NCI-H226 (cell line): ENCODE measurements around the gene MYOZ2.
A peak's percentile ranks its signal among the peaks of the same experiment; 100 is the strongest.

Experiments
- DNase-seq: peaks from one replicate; pipeline ENCODE4 v3.0.0-alpha.2; 2015

Gene MYOZ2

DNA sequence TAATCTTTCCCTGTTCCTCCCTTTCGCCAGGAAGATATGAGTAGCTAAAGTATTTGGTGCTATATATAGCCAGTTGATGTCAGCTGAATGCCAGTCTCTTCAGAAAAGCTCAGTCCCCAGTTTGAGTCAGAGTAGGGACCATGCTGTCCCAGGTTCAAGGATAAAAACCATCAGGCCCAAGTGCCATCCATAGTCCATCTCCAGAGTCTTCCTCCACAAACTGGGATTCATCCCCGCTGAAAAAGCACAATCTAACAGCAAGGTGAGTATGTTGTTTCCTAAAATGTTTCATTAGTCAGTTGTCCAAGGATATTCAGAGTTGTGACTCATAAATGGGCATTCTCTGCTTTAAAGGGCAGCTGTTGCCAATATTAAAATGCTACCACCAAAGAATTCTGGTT, at the start of gene MYOZ2:
MYOZ2 (plus strand) TSS at position 112 of the 401 bp plus-strand sequence. CDS start 694 bp downstream, outside the sequence.
- peak; percentile 42 for DNase-seq

DNA sequence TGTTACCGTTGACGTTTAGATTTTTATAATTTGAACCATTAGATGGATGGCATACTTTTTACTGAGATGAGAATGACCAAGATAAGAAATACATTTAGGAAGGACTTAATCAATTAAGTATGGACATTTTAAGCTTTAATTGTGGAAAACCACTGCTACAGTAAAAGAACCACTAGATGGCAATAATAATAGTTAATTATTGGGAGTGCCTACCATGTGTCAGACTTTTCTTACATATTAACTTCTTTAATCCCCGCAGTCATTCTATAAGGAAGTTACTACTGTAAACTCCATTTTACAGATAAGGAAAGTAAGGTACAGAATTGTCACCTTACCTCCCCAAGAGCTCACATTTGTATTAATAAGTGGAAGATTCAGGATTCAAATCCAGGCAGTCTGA, 48.5 kb upstream of the MYOZ2 start:
- DNase-seq, result no peak

DNA sequence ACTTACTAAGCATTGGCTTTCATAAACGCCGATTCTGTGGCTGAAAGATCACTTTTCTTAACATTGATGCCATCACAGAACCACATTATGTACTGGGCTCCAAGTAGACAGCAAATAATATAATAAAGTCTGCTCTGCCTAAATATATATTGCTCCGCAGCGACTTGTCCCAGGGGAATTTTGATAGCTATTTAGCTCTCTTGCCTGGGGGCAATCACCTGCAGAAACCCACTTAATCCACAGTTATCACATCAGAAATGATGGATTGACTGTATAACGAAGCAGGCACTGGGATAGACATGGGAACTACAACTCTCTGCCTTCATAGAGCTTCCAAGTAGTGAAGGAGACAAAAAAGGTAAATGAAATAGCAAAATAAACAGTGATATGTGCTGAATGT, 48.0 kb upstream of the MYOZ2 start:
- no peak for DNase-seq

DNA sequence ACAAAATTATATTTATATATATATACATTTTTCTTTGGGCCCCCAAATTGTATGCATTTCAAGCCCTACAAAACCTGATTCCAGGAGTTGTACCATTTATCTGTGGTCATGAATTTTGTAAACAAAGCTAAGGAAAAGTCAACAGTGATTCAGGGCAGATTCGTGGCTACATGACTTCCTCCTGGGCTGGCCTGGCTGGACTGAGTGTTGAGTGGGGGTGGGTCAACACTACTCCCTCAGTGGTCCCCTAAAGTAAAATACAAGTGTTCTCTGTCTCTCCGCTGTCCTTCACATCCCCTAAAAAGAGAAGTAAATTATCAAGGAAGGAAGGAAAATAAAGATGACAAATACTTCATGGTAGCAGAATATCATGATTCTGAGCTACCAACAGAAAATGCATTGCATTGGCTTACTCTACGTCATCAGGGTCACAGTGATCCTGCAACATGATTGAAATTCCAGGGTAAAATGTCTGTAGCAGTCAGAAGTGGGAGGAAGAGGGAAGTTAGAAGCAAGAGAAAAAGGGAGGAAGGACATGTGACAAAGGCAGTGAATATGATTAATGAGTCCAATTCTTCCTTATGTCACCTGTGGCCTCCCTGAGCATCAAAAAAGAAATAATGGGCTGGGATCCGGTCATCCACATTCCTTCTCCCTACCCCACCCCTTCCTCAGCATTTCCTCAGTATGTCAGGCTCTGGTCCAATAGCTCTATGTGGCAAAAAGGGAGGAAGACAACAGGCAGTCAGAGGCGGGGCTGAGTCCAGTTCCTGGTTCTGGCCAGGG, 42.4 kb upstream of the MYOZ2 start:
- no peak for DNase-seq

DNA sequence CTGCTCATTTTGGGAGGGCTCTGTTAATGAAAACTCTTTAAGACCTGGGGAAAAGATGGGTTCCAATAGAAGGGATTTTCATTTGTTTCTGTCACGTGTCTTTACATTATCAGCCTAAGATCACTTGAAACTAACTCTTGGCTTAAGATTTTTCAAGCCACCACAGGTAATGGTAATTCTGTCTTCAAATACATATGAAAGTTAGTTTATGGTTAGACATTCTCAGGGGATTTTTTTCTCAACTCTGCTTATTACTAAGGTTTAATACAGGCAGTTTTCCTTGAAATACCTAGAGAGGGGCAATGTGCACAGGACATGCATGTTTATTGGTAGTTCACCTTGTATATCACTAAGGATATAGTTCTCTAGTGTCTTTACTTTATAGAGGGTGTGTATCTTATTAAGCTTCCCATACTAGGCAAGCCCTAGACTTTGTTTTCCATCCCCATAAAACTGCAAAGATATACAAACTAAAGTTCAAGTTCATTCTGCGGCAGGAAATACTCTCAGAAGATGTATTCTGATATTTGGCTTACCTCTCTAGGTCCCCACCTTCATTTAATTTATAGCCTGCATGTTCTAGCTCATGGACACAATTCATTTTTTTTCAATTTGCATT, 38.2 kb upstream of the MYOZ2 start:
- DNase-seq, result no peak

DNA sequence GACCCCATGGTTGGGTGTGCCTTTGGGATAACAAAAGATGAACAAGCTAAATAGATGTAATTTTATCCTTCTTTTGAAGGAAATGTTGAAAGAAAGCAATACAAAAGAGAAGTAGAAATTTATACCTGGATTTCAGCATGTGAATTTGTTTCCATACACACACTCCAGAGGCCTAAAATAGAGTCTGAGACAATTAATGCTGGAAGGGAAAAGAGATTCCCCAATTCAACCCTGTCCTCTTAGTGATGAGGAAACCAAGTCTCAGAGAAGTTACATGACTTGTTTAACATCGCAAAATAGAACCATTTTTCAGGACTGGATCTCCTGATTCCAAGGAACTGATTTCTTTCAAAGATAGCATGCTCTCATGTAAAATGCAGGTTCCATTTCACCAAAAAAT, 37.3 kb upstream of the MYOZ2 start:
- DNase-seq, result no peak

DNA sequence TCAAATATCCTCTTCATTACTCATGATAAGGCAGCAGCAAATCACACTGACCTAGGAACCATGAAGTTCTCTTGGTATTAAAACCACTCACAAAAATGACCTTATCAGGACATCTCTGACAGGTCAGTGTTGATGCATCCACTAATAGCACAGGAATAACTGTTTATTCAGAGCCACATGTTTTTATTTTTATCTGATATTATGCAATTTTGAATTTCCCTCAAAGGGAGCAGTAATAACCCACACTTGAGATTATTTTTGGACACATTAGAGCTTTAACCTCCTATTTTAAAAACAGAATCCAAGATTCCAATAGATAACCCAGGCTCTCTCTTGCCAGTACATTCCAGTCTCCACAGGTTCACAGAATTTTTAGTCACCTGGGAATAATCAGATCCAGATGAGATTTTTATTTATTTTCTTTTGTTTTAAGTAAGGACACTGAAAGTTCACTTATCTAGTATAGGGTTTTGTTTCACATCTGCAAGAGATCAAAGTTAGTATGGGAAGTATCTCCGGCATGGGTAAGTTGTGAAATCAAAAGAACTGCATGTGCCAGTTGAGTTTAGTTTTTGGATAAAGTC, 36.3 kb upstream of the MYOZ2 start:
- peak; percentile 59 for DNase-seq

DNA sequence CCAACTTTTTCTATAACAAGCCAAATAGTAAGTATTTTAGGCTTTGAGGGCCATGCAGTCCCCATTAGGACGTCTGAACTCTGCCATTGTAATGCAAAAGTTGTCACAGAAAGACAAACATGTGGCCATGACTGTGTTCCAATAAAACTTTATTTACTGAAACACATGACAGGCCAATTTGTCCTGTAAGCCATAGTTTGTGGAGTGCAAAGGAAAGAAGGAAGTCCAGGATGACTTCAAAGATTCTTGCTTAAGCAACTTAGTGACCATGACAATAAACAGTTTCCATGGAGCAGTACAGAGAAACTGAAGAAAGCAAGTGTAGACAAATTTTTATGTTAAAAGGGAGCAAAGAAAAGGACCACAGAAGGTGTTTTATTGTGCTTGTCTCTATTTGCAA, 35.0 kb upstream of the MYOZ2 start:
- DNase-seq, result no peak

DNA sequence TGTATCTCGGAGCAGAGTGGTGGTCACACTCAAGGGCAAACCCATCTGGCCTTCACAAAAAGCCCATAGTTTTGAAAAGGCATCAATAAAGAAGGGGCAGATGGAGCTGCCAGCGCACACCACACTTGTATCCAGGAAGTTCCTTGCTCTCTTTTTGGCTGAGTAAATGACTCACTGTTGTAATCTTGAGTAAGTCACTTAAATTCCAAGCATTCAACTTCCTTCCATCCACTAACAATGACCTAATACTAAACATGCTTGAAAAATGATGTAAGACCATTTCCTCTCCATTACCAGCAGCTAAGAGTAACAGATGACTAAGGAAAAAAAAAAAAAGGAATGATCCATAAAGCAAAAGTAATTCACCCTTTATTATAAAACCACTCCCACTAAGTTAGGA, 32.4 kb upstream of the MYOZ2 start:
- DNase-seq, result peak; percentile 91

DNA sequence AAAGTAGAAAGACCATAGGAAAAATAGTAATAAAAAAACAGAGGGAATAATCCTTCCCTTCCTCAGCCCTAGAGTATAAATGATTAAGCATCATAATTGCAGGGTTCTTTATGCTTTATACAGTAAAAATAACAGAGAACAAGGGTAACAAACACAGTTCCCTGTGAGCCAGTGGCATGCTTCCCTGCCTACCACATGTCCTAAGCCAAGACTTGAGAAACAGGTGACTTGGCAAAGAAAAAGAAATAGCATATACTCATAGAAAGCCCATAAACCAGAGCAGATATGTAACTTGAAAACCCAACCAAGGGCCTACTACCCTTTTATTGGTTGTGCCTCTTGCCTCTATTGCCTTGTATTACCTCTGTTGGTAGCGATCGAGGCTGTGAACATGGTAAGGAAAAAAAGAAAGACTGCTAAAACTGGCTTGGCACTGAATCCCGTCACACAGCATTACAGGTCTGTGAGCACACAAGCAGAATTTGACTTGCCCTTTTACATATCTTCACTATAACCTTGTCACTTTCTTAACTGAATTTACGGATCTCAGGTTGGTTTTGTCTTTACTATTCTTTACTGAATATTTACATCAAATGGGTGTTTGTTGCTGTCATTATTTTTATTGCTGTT, 30.9 kb upstream of the MYOZ2 start:
- DNase-seq, result no peak

DNA sequence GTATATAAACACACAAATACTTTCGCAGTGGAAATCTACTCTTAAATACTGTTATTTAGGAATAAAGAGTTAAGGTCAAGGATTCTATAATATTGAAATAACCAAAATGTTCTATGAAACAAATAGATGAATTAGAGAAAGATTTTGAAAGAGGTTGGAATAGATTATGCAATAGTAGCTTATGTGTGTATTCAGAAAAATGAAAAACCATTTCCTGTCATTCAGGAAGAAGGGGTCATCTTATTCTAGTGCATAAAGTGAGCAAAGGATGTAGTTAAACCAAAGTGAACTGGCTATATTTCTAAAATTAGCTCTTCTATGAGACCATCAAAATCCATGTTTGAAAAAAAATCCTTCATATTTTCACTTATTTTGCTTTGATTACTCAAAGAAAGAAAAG, 30.0 kb upstream of the MYOZ2 start:
- no peak for DNase-seq

DNA sequence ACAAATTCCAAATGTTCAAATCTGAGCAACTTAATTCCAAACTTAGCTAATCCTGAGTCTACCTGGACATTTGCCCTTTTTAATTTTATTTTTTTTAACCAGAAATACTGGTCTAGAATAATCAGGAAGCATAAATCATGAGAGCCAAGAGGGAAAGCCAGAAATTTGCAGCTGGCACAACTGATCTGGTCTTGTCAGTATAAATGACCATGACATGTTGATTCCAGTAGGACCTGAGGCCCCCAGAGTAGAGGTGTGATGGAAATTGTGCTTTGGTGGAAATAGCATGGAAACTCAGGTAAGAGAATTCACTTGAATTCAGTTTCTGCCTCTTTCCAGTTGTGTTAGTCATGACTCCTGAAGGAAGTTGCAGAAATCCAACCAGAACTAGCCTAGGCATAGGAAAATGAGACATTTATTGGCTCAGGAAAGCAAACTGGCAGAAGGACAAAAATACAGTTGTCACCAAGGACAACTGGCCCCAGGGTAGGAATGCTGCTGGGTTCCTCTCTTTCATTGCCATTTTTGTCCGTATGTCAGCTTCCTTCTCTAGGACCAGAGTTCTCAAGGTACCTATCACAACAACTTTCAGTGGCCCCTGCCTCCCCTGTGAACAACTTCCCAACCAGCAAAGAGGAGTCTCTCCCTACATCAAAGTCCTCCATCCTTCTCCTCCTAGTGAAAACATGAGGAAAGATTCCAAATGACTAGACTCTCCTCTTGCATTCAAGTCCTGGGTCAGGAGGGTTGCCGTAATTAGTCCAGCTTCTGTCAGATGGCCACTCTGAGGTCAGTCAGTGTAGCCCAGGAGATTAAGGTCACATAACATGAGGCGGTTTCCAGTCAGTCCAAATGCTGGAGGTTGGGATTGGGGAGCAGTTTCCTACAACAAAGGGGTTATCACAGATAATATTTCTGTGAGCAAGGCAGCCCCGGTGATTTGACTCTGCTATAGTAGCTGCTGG, 29.3 kb upstream of the MYOZ2 start:
- no peak for DNase-seq

DNA sequence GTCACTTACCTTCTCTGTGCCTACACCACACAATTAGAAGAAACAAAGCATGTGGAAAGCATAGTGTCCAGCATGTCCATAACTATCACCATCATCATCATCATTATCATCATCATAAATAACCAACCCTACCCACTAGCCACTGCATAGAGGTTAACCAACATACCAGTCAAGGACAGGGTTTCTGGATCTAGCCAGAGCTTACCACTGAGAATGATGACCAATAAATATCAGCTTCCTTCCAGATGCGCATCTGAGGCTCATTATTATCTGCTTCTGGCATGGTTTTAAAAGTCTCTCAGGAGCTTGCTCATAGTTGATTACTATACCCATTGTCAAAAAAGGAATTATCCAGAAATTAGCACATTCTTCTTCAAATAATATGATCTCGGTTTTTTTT, 25.5 kb upstream of the MYOZ2 start:
- no peak for DNase-seq

DNA sequence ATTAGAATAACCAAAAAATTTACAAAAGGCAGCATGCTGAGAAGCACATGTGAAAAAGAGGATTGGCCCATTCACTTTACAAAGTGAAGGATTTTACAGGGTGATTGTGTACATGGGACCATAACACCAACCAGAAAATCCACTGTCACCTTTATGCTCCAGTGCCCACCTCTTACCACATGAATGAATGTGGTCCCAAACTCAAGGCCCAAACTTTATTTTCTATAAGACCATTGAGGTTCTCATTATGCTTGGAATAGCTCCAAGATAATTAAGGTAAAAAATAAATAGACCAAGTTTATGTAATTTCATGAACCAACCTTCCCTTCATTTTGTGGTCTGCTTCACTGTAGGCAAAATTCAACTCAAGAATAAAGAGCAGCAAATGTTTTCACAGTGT, 24.3 kb upstream of the MYOZ2 start:
- DNase-seq, result no peak

DNA sequence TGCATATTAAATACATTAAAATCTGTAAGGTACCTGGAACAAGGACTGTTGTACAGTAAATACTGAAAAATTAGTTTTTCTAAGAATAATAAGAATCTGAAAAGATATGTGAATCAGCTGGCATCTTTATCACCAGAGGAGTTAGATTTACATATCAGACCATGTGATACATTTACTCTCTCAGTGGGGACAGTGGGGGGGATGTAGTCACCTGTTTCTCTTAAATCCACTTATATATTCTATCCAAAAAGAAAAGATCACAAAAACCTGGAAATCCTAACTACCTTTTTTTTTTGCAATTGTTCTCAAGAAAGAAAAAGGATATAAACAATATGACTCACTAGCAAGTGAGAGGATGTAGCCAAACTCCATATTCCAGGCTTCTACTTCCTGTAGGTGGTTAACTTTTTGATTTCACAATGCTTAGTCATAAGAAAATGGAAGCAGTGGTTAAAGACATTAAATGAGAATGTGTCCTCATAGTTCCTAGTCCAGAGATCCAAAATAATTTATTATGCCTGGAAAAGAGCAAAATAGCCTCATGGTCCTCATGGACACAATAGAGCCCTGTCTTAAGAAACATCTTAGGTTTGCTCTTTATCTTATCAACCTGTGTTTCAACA, 22.5 kb upstream of the MYOZ2 start:
- peak; percentile 81 for DNase-seq

DNA sequence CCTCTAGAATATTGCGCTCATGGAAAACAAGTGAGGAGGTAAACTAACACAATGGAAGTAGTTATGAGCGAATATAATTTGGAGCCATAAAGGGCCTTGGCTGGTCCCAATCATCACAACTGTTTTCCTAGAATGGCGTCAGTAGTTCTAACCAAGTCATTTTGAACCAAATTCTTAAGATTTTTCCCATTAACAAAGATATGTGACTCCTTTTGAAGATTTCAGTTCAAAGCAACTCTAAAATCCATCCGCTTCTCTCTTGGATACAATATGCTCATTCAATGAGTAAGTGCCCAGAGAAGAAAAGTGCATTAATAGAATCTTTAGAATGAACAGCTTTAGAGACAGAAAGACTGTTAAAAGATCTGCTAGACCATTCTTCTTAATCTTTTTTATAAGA, 19.6 kb upstream of the MYOZ2 start:
- DNase-seq, result no peak

DNA sequence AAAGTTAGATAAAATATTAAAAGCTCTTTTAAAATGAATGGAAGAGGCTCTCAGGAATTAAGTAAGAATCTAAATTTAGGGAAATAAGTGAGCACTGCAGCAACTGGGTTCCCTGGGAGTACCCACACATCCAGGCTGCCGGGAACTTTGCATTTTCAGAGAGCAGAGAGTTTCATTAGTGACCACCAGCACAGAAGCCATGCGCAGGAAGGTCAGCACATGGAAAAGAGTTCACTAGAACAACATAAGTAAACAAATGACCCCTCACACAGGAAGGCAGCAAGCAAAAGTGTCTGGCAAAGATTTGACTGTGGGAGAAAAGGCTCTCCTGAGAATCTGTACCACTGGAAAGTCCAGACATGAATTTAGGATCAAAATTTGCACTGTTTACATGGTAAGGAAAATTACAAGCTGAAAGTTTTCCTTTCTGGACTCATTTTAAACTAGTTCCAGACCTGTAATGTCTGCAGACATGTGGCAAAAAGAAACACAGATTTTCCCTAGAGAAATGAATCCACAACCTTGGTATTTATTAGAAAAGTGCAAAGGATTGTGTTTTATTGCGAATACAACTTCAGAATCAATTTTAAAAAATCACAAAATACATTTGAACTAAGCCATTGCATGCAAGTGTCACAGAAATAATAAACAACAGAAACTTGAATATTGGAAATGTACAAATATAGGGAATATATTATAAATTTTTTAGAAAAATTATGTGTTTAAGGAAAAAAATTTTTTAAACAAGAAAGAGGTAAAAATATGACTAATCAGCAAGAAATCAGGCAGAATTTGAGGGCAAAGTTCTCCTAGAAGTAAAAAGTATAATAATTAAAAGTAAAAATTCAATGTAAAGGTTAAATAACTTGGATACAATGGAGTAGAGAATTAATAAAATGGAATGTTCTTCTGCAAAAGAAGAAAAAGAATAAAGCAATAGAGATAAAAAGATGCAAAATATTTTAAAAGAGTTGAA, 18.4 kb upstream of the MYOZ2 start:
- DNase-seq, result no peak

DNA sequence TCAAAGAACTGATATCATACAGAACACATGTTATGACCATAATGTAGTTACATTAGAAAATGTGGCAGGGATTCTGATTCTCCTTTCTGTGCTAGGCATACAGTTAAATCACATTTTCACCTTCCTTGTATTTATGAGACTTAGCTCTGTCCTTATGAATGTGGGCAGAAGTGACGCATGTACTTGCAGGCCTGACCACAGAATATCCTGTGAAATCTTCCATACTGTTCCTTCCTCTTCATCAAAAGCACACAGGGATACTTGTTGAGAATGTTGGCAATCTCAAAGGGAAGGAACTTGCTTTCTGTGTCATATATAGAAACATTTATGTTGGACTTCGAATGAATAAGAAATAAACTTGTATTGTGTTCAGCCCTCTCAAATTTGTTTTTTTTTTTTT, 17.2 kb upstream of the MYOZ2 start:
- no peak for DNase-seq

DNA sequence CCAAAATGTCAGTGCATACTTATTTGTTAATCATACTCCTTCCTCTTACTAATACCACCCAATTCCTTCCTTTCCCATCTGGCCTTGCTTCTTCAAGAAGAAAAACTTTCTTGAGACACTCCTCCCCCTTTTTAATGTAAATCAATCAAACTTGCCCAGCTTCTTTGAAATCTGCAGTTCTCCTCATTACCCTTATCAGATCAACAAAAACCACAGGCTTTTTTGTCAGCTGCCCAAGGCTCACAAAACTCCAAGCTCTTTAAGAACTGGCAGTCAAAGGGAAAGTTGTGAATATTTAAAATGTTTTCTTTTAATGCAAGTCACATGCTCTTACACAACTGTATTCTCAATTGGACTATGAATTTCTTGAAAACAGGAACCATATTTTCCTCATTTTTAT, 11.3 kb upstream of the MYOZ2 start:
- peak; percentile 18 for DNase-seq

DNA sequence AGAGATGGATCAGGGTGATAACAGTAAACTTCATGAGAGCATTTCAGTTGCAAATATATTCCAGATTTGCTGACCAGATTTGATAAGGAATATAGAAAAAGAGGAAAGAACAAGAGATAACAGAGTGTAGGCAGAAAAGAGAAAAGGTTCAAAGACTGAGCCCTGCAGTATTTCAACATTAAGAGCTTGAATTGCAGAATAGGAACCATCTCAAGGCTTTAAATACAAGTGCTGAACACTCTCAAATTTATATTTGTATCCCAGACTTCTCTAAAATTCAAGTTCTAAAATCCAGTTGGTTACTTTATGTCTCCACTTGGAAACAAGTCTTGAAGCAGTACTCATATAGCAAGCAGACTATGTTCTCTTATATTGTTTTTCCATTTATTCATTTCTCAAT, 9.7 kb upstream of the MYOZ2 start:
- no peak for DNase-seq

DNA sequence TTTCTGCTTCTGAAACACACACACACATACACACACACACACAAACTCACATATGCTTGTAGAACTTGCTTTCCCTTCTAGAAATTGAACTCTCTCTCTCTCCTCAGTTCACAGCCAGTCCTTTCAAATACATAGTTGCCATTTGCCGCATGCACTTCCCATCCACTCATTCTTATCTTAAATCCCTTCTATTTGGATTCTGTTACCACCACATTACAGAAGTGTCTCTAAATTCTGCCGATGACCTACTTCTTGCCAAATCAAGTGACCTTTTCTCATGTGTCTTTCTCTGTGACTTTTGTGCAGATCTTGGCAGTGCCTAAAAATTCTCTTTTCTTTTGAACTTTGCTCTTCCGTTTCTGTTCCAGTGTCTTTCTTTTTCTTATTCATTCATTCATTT, 7.5 kb upstream of the MYOZ2 start:
- DNase-seq, result no peak
